ENCODE measurements around the gene SELENON. TPM values are rescaled to one million over a fixed set of nuclear protein-coding genes. Genes with fewer than 3 reads are reported as not detected.
A peak's percentile ranks its signal among the peaks of the same experiment; 100 is the strongest.

Gene SELENON
- total RNA-seq, 1 experiment from 2014 or later: 90.9 TPM

DNA sequence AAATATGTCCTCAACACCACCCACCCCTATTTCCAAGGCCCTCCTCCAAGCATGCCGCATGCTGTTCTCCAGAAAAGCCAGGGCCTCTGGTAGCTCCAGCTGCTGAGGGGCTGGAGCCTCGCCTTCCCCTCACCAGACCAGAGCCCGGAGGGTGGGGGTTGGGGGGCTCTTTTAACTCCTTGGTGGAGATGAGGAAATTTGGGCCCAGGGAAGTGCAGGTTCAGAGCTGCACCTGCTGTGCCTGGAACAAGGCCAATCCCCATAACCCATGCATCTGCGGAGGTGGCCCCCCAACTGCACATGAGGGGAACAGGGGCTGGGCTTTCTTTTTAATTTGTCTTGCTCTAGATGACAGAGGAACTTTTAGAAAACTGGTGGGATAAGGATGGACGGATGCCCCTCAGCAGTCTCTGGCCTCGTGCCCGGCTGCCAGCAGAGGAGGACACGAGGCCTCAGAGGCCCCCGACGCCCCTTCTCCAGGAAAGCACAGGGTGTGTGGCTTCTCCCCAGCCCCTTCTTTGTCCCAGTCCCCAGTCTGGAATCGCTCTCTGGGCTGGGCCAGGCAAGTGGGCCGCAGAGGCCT is 550 bp upstream of the SELENON start:
- Mint-ChIP-seq H3K27ac (peak overlapping the region in 1 of 3 experiments; percentile 85; a peak in 1 of 7 replicates), H3K9me3 (no peaks in the 10 kb centered on the region; a peak in 1 of 5 replicates), H3K27me3 (ENCODE audit: low read depth) (peaks cover 5% of the 10 kb centered on the region), H3K4me3 (peak overlapping the region; percentile 58 to 75), H3K36me3 (ENCODE audit: insufficient read depth in 1 of 3, low read depth in 3 of 3) (peaks cover 0 to 15% (median 3%) of the 10 kb centered on the region in 3 experiments; a peak in 3 of 7 replicates), H3K4me1 (peaks cover 31 to 46% of the 10 kb centered on the region in 2 experiments)
- H4K8ac ChIP-seq (replicated peaks; ENCODE audit: insufficient read length, low read depth, low read length): no peak overlapping the region
- no peaks in the 10 kb centered on the region for H3K9me3 ChIP-seq (ENCODE audit: control insufficient read depth, low read depth, low read length)
- no peak overlapping the region for H2BK20ac ChIP-seq (ENCODE audit: low read depth, low read length, poor library complexity, severe bottlenecking)
- H3K4me2 ChIP-seq (ENCODE audit: insufficient read depth, insufficient read length, low read length): peak overlapping the region; percentile 35
- peak overlapping the region; percentile 93; the same call in 1 of the 2 replicates for H2BK15ac ChIP-seq (ENCODE audit: low read depth, low read length)
- H3K4me1 ChIP-seq (ENCODE audit: insufficient read depth, low read length): no peaks in the 10 kb centered on the region
- no peak overlapping the region for H2AFZ ChIP-seq (ENCODE audit: low read length)
- peak overlapping the region; percentile 83 for H3K18ac ChIP-seq (ENCODE audit: insufficient read length, low read depth, low read length)
- no CpG with 5 or more reads among the region's 12 CpGs for WGBS (ENCODE audit: extremely low coverage, insufficient read length, low lambda C conversion rate)
- H3K27me3 ChIP-seq (ENCODE audit: insufficient read depth, low read length): no peaks in the 10 kb centered on the region
- no peak overlapping the region for H2AK5ac ChIP-seq (ENCODE audit: insufficient read length, low read length)
- H4K20me1 ChIP-seq (ENCODE audit: control insufficient read depth, insufficient read depth, insufficient read length): no peaks in the 10 kb centered on the region
- H3K4ac ChIP-seq (ENCODE audit: low read depth, low read length): no peak overlapping the region
- no peak overlapping the region for H2BK12ac ChIP-seq (ENCODE audit: insufficient read length, low read depth, low read length)
- no peak for TF ChIP-seq CTCF (conservative IDR thresholded peaks at IDR 0.05)
- H3K56ac ChIP-seq (ENCODE audit: insufficient read length, low read depth, low read length): no peak overlapping the region
- no peak for DNase-seq
- H3K9ac ChIP-seq (ENCODE audit: extremely low read depth, insufficient read length, low read length): no peak overlapping the region
- H4K91ac ChIP-seq (ENCODE audit: insufficient read length, low read depth, low read length): no peak overlapping the region
- no peak overlapping the region for H2BK5ac ChIP-seq (ENCODE audit: insufficient read length, low read length)
- H3K79me1 ChIP-seq (ENCODE audit: insufficient read depth, low read depth, low read length, poor library complexity, severe bottlenecking): no peaks in the 10 kb centered on the region
- H3T11ph ChIP-seq (ENCODE audit: low read length): no peak overlapping the region
- H3K23ac ChIP-seq (ENCODE audit: insufficient read length, low read depth, low read length): no peak overlapping the region
- H3K23me2 ChIP-seq (ENCODE audit: insufficient read length, low read depth, low read length, poor library complexity, severe bottlenecking): peaks cover 6% of the 10 kb centered on the region
- no peak overlapping the region for H3K27ac ChIP-seq (ENCODE audit: insufficient read length, low read depth, low read length)
- no peak overlapping the region for H2BK120ac ChIP-seq (ENCODE audit: low read depth, low read length, poor library complexity, severe bottlenecking)
- H4K5ac ChIP-seq (ENCODE audit: insufficient read length, low read depth, low read length): no peak overlapping the region
- no peaks in the 10 kb centered on the region for H3K79me2 ChIP-seq (ENCODE audit: insufficient read depth, low read length)
- H3K14ac ChIP-seq (ENCODE audit: insufficient read depth, low read length): peak overlapping the region; percentile 90

All from H9 (cell line).